ENCODE measurements around the gene EPHA7.

DNA sequence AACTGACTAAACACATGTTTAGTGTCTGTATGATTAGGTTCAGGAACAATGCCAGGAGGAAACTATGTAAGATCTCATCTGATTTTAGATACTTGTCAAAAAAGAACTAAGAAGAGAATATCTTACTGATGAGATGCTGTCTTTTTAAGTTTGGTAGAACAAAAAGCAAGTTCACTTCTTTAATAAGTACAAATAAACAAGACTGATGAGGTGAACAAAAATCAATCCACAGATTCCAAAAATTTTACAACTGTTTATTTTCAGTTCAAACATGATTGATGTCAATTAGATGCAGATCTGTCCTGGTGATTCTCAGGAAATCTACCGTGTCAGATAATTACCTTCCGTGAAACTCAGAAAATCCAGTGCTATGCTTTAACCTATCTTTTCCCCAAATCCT is 24.9 kb downstream of the EPHA7 start:
- TF ChIP-seq, protein P1, sequence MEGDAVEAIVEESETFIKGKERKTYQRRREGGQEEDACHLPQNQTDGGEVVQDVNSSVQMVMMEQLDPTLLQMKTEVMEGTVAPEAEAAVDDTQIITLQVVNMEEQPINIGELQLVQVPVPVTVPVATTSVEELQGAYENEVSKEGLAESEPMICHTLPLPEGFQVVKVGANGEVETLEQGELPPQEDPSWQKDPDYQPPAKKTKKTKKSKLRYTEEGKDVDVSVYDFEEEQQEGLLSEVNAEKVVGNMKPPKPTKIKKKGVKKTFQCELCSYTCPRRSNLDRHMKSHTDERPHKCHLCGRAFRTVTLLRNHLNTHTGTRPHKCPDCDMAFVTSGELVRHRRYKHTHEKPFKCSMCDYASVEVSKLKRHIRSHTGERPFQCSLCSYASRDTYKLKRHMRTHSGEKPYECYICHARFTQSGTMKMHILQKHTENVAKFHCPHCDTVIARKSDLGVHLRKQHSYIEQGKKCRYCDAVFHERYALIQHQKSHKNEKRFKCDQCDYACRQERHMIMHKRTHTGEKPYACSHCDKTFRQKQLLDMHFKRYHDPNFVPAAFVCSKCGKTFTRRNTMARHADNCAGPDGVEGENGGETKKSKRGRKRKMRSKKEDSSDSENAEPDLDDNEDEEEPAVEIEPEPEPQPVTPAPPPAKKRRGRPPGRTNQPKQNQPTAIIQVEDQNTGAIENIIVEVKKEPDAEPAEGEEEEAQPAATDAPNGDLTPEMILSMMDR (conservative IDR thresholded peaks at IDR 0.05 in 1 of 2, IDR thresholded peaks at IDR 0.05 in 1 of 2; ENCODE audit: low read depth in 1 of 2, low read length in 2 of 2): no peak
- no peak for TF ChIP-seq EZH2 (IDR thresholded peaks at IDR 0.05; ENCODE audit: low read length, missing control alignments)
